OCI-LY7 (cell line): ENCODE measurements around the gene TSEN15.

Experiments used
- EZH2phosphoT487 ChIP-seq: fragments of 200-600 bp; sonication (generic); IDR thresholded peaks from 2 replicates; pipeline ENCODE4 v1.6.1; 2018; ENCODE audit warnings: low read depth, borderline replicate concordance, mild to moderate bottlenecking, mixed run types, antibody characterized with exemption, low read length, moderate library complexity, mixed read lengths
- TF ChIP-seq, protein P1 (sequence below): fragments of 200-600 bp; sonication (generic); conservative IDR thresholded peaks from 2 replicates; pipeline ENCODE4 v1.5.1; 2014; ENCODE audit warnings: mild to moderate bottlenecking, antibody characterized with exemption, low read length, moderate library complexity, mixed read lengths

GRCh38 chr1:184004935-184005334 lies 46.6 kb upstream of the TSEN15 start:
- TF ChIP-seq, protein P1, sequence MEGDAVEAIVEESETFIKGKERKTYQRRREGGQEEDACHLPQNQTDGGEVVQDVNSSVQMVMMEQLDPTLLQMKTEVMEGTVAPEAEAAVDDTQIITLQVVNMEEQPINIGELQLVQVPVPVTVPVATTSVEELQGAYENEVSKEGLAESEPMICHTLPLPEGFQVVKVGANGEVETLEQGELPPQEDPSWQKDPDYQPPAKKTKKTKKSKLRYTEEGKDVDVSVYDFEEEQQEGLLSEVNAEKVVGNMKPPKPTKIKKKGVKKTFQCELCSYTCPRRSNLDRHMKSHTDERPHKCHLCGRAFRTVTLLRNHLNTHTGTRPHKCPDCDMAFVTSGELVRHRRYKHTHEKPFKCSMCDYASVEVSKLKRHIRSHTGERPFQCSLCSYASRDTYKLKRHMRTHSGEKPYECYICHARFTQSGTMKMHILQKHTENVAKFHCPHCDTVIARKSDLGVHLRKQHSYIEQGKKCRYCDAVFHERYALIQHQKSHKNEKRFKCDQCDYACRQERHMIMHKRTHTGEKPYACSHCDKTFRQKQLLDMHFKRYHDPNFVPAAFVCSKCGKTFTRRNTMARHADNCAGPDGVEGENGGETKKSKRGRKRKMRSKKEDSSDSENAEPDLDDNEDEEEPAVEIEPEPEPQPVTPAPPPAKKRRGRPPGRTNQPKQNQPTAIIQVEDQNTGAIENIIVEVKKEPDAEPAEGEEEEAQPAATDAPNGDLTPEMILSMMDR: no peak
- TF ChIP-seq EZH2phosphoT487: no peak
